HL-60 (cell line): ENCODE results near the gene DIS3L2.

Experiments
- GABPA ChIP-seq: IDR thresholded peaks from 2 replicates; pipeline ENCODE4 v1.6.1; 2012; ENCODE audit warnings: low read depth
- POLR2AphosphoS5 ChIP-seq: IDR thresholded peaks from 2 replicates; pipeline ENCODE4 v1.6.1; 2012; ENCODE audit warnings: low read depth
- SPI1 ChIP-seq: IDR thresholded peaks from 2 replicates; pipeline ENCODE4 v1.6.1; 2012; ENCODE audit warnings: low read depth, mild to moderate bottlenecking, borderline replicate concordance
- TF ChIP-seq, protein P1 (sequence below): IDR thresholded peaks from one replicate; pipeline ENCODE4 v1.5.1; 2011; ENCODE audit warnings: low read length, control low read depth, inconsistent platforms; ENCODE audit not compliant: insufficient read depth
- TF ChIP-seq, protein P2 (sequence below): IDR thresholded peaks from 2 replicates; pipeline ENCODE4 v1.6.1; 2012; ENCODE audit warnings: low read depth; ENCODE audit not compliant: insufficient replicate concordance

DNA sequence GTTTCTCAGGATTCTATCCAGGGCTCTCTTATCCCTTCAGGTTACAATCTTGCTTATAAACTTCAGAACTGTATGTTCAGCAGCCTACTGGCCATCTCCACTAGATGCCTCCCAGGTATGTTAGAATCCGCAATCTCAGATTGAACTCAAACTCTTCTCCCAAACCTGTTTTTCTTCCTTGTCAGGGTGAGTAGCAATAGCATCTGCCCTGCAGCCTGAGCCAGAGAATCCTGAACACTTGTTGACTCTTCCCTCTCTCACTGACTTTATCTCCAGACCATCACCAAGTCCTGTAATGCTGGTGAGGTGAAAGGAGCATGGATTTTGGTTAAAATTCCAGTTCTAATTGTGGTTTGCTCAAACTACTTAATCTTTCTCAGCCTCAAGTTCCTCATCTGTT lies 334.5 kb downstream of the DIS3L2 start:
- TF ChIP-seq, protein P1, sequence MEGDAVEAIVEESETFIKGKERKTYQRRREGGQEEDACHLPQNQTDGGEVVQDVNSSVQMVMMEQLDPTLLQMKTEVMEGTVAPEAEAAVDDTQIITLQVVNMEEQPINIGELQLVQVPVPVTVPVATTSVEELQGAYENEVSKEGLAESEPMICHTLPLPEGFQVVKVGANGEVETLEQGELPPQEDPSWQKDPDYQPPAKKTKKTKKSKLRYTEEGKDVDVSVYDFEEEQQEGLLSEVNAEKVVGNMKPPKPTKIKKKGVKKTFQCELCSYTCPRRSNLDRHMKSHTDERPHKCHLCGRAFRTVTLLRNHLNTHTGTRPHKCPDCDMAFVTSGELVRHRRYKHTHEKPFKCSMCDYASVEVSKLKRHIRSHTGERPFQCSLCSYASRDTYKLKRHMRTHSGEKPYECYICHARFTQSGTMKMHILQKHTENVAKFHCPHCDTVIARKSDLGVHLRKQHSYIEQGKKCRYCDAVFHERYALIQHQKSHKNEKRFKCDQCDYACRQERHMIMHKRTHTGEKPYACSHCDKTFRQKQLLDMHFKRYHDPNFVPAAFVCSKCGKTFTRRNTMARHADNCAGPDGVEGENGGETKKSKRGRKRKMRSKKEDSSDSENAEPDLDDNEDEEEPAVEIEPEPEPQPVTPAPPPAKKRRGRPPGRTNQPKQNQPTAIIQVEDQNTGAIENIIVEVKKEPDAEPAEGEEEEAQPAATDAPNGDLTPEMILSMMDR, result no peak
- TF ChIP-seq POLR2AphosphoS5, result no peak
- TF ChIP-seq, protein P2, sequence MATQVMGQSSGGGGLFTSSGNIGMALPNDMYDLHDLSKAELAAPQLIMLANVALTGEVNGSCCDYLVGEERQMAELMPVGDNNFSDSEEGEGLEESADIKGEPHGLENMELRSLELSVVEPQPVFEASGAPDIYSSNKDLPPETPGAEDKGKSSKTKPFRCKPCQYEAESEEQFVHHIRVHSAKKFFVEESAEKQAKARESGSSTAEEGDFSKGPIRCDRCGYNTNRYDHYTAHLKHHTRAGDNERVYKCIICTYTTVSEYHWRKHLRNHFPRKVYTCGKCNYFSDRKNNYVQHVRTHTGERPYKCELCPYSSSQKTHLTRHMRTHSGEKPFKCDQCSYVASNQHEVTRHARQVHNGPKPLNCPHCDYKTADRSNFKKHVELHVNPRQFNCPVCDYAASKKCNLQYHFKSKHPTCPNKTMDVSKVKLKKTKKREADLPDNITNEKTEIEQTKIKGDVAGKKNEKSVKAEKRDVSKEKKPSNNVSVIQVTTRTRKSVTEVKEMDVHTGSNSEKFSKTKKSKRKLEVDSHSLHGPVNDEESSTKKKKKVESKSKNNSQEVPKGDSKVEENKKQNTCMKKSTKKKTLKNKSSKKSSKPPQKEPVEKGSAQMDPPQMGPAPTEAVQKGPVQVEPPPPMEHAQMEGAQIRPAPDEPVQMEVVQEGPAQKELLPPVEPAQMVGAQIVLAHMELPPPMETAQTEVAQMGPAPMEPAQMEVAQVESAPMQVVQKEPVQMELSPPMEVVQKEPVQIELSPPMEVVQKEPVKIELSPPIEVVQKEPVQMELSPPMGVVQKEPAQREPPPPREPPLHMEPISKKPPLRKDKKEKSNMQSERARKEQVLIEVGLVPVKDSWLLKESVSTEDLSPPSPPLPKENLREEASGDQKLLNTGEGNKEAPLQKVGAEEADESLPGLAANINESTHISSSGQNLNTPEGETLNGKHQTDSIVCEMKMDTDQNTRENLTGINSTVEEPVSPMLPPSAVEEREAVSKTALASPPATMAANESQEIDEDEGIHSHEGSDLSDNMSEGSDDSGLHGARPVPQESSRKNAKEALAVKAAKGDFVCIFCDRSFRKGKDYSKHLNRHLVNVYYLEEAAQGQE, result no peak
- no peak for TF ChIP-seq GABPA
- TF ChIP-seq SPI1, result no peak
